ENCODE results near the gene CLASP1. TPM values are rescaled to one million over a fixed set of nuclear protein-coding genes. Genes with fewer than 3 reads are reported as not detected.

CLASP1 gene
- total RNA-seq, 3 donors from 2014 or later, result 30.0 to 64.6 (median 35.1) TPM

DNA sequence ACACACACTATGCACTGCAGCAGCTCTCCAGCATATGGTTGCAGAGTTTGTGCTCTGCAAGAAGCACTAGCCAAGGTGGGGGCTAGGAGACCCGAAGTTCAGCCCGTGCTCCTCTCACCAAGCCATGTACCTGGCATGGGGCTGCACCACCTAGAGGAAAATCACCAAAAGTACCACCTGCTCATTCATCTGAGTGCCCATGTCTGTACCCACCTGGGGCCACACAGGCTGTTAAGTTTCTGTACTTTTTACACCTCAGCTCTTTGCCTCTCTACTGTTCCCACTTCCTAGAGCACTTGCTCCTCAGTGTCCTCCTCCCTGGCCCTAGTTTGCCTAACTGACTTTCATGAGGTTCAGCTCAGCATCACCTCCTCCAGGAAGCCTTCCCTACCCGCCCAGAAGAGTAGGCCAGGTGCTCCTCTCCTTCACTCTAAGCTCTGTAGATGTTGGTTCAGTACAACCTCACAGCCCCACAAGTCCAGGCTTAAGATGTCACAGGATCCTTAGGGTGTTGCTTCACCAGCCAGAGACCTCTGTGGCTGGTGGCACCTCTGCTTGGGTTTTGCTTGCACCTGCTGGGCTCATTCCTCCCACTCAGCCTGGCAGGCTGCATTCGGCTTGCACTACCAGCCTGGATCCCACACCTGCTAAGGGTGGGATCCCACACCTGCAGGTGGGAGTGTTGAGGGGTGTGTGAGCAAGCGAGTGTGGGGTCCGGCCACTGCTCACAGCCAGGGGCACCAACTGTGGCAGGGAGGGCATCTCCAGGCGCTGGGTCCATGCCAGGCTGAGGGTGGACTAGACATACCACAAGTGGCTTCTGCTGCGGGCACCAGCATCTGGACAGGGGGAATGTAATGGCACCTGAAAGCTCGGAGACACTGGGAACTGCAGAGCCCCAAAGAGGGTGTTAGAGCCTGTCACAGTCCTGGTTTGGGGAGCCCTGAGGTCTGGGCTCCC, 354.1 kb downstream of the CLASP1 start:
- Histone ChIP-seq H3K4me1 (ENCODE audit: low read depth) (peaks cover 9% of the 10 kb centered on the region), H3K9me3 (no peaks in the 10 kb centered on the region), H3K36me3 (ENCODE audit: low read depth) (no peaks in the 10 kb centered on the region), H3K4me3 (no peak overlapping the region)
- ATAC-seq (no peak), DNase-seq (no peak)
- TF ChIP-seq, protein P1, sequence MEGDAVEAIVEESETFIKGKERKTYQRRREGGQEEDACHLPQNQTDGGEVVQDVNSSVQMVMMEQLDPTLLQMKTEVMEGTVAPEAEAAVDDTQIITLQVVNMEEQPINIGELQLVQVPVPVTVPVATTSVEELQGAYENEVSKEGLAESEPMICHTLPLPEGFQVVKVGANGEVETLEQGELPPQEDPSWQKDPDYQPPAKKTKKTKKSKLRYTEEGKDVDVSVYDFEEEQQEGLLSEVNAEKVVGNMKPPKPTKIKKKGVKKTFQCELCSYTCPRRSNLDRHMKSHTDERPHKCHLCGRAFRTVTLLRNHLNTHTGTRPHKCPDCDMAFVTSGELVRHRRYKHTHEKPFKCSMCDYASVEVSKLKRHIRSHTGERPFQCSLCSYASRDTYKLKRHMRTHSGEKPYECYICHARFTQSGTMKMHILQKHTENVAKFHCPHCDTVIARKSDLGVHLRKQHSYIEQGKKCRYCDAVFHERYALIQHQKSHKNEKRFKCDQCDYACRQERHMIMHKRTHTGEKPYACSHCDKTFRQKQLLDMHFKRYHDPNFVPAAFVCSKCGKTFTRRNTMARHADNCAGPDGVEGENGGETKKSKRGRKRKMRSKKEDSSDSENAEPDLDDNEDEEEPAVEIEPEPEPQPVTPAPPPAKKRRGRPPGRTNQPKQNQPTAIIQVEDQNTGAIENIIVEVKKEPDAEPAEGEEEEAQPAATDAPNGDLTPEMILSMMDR (IDR thresholded peaks at IDR 0.05), result no peak
- intact Hi-C loops (cut with DNase I, micrococcal nuclease), result no loop called here

- Histone ChIP-seq H3K9me3 (no peaks in the 10 kb centered on the region), H3K4me3 (no peak overlapping the region), H3K4me1 (ENCODE audit: low read depth) (peaks cover 9% of the 10 kb centered on the region), H3K36me3 (ENCODE audit: low read depth) (no peaks in the 10 kb centered on the region)
- intact Hi-C loops (cut with DNase I, micrococcal nuclease), result no loop called here
- TF ChIP-seq, protein P1 (IDR thresholded peaks at IDR 0.05), result no peak
- DNase-seq (peak; percentile 84 to 90 (median 87)), ATAC-seq (peak; percentile 95)
Measured at GRCh38 chr2:121293450-121294325, 355.6 kb downstream of the CLASP1 start.

GRCh38 chr2:121291251-121291580, 358.0 kb downstream of the CLASP1 start:
- H3K4me1 ChIP-seq (ENCODE audit: low read depth), result peaks cover 9% of the 10 kb centered on the region

GRCh38 chr2:121289271-121289670, 360.0 kb downstream of the CLASP1 start:
- intact Hi-C loops (cut with DNase I, micrococcal nuclease), result no loop called here
- DNase-seq, result no peak
- peaks cover 9% of the 10 kb centered on the region for H3K4me1 ChIP-seq (ENCODE audit: low read depth)
- ATAC-seq, result no peak
- no peak overlapping the region for H3K4me3 ChIP-seq
- no peaks in the 10 kb centered on the region for H3K36me3 ChIP-seq (ENCODE audit: low read depth)
- TF ChIP-seq, protein P1 (IDR thresholded peaks at IDR 0.05), result no peak
- H3K9me3 ChIP-seq, result no peaks in the 10 kb centered on the region

More at GRCh38 chr2:121291251-121291580, 358.0 kb downstream of the CLASP1 start:
- TF ChIP-seq, protein P1 (IDR thresholded peaks at IDR 0.05), result no peak
- DNase-seq, result no peak
- H3K36me3 ChIP-seq (ENCODE audit: low read depth), result no peaks in the 10 kb centered on the region
- intact Hi-C loops (cut with DNase I, micrococcal nuclease), result no loop called here
- H3K4me3 ChIP-seq, result no peak overlapping the region
- no peak for ATAC-seq
- no peaks in the 10 kb centered on the region for H3K9me3 ChIP-seq

DNA sequence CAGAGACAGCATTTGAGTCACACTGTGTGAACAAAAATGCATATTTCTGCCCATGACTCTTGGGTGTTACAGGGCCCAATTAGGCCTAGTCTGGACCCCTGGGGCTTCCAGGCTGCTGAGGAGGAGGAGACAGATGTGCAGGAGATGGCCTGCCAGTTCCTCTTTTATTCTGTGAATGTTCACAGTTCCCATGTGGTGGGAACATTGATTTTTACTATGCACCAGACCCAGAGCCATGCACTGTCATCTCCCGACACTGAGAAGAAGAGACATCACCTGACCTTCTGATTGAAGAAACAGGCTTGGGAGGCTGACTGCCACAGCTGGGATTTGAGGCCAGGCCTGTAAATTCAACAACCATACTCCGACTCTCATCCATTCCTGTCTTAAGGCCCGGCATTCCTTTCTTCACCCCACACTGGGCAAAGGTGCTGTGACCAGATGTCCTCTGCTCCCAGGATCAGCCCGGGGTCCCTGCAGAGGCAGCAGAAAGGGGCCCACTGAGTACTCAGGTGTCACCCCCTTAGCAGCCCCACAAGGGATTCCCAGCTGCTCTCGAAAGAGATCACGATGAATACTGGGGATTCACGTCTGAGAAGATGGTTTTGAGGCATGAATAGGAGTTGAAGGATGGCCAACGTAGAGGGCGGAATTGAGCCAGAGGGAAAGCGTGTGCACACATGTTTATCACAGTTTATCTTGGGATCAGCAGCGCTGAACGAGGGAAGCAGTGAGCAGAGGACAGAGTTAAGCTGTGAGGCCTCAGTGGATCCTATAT, 360.6 kb downstream of the CLASP1 start:
- DNase-seq, result no peak
- H3K4me1 ChIP-seq (ENCODE audit: low read depth), result peaks cover 5% of the 10 kb centered on the region
- TF ChIP-seq, protein P1 (IDR thresholded peaks at IDR 0.05), result no peak

More for the DNA sequence above, 360.6 kb downstream of the CLASP1 start:
- H3K36me3 ChIP-seq (ENCODE audit: low read depth), result no peaks in the 10 kb centered on the region
- ATAC-seq, result no peak
- no peak overlapping the region for H3K4me3 ChIP-seq
- intact Hi-C loops (cut with DNase I, micrococcal nuclease), result no loop called here
- H3K9me3 ChIP-seq, result no peaks in the 10 kb centered on the region
